ENCODE data around the gene MX2.
"Not testable (repeated sequence)": the region's sequence is repeated elsewhere in the genome, so short reads cannot be mapped to it uniquely, and the experiment has no call there.

MX2 gene

GRCh38 chr21:41419921-41420862, 58.4 kb downstream of the MX2 start:
- DNase-seq: peak; percentile 55

GRCh38 chr21:41420998-41421397, 59.2 kb downstream of the MX2 start:
- not testable (repeated sequence) for DNase-seq

GRCh38 chr21:41422546-41423304, 60.9 kb downstream of the MX2 start:
- DNase-seq: no peak

GRCh38 chr21:41423305-41423636, 61.4 kb downstream of the MX2 start:
- not testable (repeated sequence) for DNase-seq

- no peak for DNase-seq
Measured at GRCh38 chr21:41425588-41425953, 63.7 kb downstream of the MX2 start.

- DNase-seq: peak; percentile 87
Measured at GRCh38 chr21:41425954-41426675, 64.3 kb downstream of the MX2 start, which contains the start of gene MX1. Gene MX1 (plus strand): TSS chr21:41426239. CDS start chr21:41432071, 5,832 bp downstream.

GRCh38 chr21:41426676-41427404, 65.0 kb downstream of the MX2 start:
- DNase-seq: no peak

GRCh38 chr21:41427556-41427955, 65.7 kb downstream of the MX2 start:
- DNase-seq: no peak

- no peak for DNase-seq
Measured at GRCh38 chr21:41428311-41428710, 66.5 kb downstream of the MX2 start.

GRCh38 chr21:41428847-41429246, 67.0 kb downstream of the MX2 start:
- no peak for DNase-seq

- no peak for DNase-seq
Measured at GRCh38 chr21:41429305-41429704, 67.5 kb downstream of the MX2 start.

GRCh38 chr21:41429925-41430491, 68.2 kb downstream of the MX2 start:
- no peak for DNase-seq

- DNase-seq: no peak
Measured at GRCh38 chr21:41431788-41432548, 70.1 kb downstream of the MX2 start.

GRCh38 chr21:41432562-41433460, 71.0 kb downstream of the MX2 start:
- no peak for DNase-seq

- DNase-seq: no peak
Measured at GRCh38 chr21:41433566-41433965, 71.7 kb downstream of the MX2 start.

GRCh38 chr21:41435706-41436105, 73.9 kb downstream of the MX2 start:
- no peak for DNase-seq

- no peak for DNase-seq
Measured at GRCh38 chr21:41437729-41438128, 75.9 kb downstream of the MX2 start.

GRCh38 chr21:41438425-41439113, 76.7 kb downstream of the MX2 start:
- DNase-seq: no peak

GRCh38 chr21:41439248-41439647, 77.4 kb downstream of the MX2 start:
- DNase-seq: no peak

GRCh38 chr21:41441546-41441945, 79.7 kb downstream of the MX2 start:
- DNase-seq: no peak
